Ascending aorta (tissue), 2 donors: ENCODE measurements around the gene TRPM7. TPM values are rescaled to one million over a fixed set of nuclear protein-coding genes. Genes with fewer than 3 reads are reported as not detected.

ENCODE experiments used
- DNase-seq, 2 donors: peaks; one replicate each; pipeline ENCODE4 v3.0.0-alpha.2; 2019; ENCODE audit warnings: low spot score in 2 of 2
- H3K27ac ChIP-seq, 2 donors: fragments of 200-600 bp; sonication (generic); one replicate each; pipeline ENCODE4 v1.5.1; 2016 to 2017; ENCODE audit warnings: mild to moderate bottlenecking in 1 of 2
- H3K27me3 ChIP-seq: fragments of 200-600 bp; sonication (generic); one replicate; pipeline ENCODE4 v1.5.1; 2017
- H3K36me3 ChIP-seq, 2 donors: fragments of 200-600 bp; sonication (generic); one replicate each; pipeline ENCODE4 v1.5.1; 2016
- H3K4me1 ChIP-seq, 2 donors: fragments of 200-600 bp; sonication (generic); one replicate each; pipeline ENCODE4 v1.5.1; 2016 to 2017; ENCODE audit warnings: mild to moderate bottlenecking in 1 of 2
- H3K4me3 ChIP-seq, 2 donors: fragments of 200-600 bp; sonication (generic); one replicate each; pipeline ENCODE4 v1.5.1; 2016 to 2017; ENCODE audit warnings: mild to moderate bottlenecking in 1 of 2
- H3K9me3 ChIP-seq, 2 donors: fragments of 200-600 bp; sonication (generic); one replicate each; pipeline ENCODE4 v1.5.1; 2016
- intact Hi-C: fragments of 100-400 bp; cut with DNase I; formaldehyde crosslinking; loops from one replicate; pipeline ENCODE4 v1.15.1; 2023
- total RNA-seq: library from RNA; depleted of rRNA; stranded (reverse); fragments of >200 nt; gene quantifications from one replicate; pipeline ENCODE4 v1.1.0, GENCODE V29; 2016
- TF ChIP-seq, protein P1 (sequence below), 3 experiments: fragments of 200-600 bp in 2 of 3; fragments of 450-650 bp in 1 of 3; sonication (generic) in 2 of 3; IDR thresholded peaks; one replicate each; pipeline ENCODE4 v1.5.1; 2016 to 2019; ENCODE audit warnings: antibody characterized with exemption in 3 of 3, mild to moderate bottlenecking in 1 of 3, moderate library complexity in 1 of 3

TRPM7 gene
- total RNA-seq, 1 donor from 2014 or later = 24.1 TPM

DNA sequence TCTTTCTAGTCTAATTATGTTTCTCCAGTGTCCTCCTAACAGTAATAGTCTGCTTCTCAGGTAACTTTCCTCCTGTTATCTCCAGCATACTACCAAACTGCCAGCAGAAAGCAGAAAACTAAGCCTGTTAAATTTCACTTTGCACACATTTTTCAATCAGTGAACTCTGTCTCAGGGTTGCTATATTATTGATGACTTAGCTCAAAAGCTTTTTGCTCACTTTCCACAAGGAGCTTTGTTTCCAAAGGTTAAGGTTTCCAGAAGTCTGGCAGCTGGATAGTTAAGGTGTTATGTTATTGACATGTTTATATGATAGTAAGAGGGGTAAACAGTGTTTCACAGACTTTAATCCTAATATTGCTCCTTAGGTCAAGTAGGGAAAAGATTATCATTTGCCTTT, 5.1 kb downstream of the TRPM7 start:
- intact Hi-C loops = no loop called here
- peaks cover 0 to 18% of the 10 kb centered on the region in 2 donors for H3K4me1 ChIP-seq
- no peaks in the 10 kb centered on the region for H3K9me3 ChIP-seq
- no peak overlapping the region for H3K27ac ChIP-seq
- no peak for DNase-seq
- no peak overlapping the region for H3K4me3 ChIP-seq
- peaks cover 0 to 4% of the 10 kb centered on the region in 2 donors for H3K36me3 ChIP-seq
- no peaks in the 10 kb centered on the region for H3K27me3 ChIP-seq
- TF ChIP-seq, protein P1, sequence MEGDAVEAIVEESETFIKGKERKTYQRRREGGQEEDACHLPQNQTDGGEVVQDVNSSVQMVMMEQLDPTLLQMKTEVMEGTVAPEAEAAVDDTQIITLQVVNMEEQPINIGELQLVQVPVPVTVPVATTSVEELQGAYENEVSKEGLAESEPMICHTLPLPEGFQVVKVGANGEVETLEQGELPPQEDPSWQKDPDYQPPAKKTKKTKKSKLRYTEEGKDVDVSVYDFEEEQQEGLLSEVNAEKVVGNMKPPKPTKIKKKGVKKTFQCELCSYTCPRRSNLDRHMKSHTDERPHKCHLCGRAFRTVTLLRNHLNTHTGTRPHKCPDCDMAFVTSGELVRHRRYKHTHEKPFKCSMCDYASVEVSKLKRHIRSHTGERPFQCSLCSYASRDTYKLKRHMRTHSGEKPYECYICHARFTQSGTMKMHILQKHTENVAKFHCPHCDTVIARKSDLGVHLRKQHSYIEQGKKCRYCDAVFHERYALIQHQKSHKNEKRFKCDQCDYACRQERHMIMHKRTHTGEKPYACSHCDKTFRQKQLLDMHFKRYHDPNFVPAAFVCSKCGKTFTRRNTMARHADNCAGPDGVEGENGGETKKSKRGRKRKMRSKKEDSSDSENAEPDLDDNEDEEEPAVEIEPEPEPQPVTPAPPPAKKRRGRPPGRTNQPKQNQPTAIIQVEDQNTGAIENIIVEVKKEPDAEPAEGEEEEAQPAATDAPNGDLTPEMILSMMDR (IDR thresholded peaks at IDR 0.05) = no peak

DNA sequence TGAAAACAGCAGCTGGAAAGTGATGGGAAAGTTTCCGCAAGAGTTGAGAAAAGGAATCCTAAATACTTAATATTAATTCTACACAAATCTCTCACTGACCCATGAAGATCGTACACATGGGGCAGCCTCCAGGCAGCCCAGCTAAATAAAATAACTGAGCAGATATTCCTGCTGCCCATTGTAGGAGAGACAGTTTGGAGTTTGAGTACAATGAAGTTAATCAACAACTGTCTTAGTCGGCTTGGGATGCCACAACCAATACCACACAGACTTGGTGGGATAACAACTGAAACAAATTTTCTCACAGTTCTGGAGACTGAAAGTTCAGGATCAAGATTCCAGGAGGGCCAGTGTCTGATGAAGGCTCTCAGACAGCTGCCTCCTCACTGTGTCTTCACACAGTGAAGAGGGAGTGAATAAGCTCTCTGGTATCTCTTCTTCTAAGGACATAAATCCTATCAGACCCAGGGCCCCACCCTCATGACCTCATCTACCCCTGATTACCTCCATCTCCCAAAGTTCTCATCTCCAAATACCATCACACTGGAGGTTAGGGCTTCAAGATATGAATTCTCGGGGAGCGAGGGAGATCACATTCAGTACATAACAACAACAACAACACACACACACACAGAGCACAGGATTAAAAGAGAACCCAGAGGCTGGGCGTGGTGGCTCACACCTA, 9.7 kb downstream of the TRPM7 start:
- Histone ChIP-seq H3K9me3 (no peaks in the 10 kb centered on the region), H3K4me3 (no peak overlapping the region), H3K27ac (no peak overlapping the region), H3K36me3 (peaks cover 0 to 9% of the 10 kb centered on the region in 2 donors), H3K27me3 (no peaks in the 10 kb centered on the region), H3K4me1 (no peaks in the 10 kb centered on the region)
- TF ChIP-seq, protein P1 (IDR thresholded peaks at IDR 0.05) = no peak
- intact Hi-C loops = no loop called here
- no peak for DNase-seq

DNA sequence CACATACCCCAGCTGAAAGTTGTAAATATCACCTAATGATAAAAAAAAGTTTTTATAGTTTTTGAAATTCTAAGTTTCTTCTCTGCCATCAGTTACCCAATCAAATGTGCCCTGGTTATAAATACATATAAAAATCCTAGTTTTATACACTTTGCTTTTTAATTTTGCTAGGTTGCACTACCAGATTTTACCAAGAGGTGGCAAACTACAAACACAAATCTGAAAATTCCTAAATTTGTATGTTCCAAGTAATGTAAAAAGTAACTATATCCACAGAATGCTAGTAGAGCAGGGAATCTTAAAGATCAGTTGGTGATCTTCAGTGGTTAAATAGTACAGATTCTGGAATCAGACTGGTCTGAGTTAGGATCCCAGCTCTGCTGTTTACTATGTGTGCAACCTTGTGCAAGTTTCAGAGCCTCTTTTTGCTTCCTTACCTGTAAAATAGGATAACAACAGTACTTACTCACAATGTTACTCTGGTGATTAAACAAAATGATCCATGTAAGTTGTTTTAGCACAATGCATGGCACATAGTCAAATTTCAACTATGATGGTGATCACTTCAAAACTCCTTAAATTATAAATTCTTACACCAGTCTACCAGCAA, 11.0 kb downstream of the TRPM7 start:
- Histone ChIP-seq H3K9me3 (no peaks in the 10 kb centered on the region), H3K27me3 (no peaks in the 10 kb centered on the region), H3K4me3 (no peak overlapping the region), H3K36me3 (peaks cover 0 to 9% of the 10 kb centered on the region in 2 donors), H3K27ac (no peak overlapping the region), H3K4me1 (no peaks in the 10 kb centered on the region)
- no peak for DNase-seq
- intact Hi-C loops = loop anchor here (1.0 kb wide), 3 partner anchors 11 to 233 kb away; partner anchors contain the start of genes AP4E1 and TRPM7
- TF ChIP-seq, protein P1 (IDR thresholded peaks at IDR 0.05) = peak; percentile 55 to 83 (median 76)

DNA sequence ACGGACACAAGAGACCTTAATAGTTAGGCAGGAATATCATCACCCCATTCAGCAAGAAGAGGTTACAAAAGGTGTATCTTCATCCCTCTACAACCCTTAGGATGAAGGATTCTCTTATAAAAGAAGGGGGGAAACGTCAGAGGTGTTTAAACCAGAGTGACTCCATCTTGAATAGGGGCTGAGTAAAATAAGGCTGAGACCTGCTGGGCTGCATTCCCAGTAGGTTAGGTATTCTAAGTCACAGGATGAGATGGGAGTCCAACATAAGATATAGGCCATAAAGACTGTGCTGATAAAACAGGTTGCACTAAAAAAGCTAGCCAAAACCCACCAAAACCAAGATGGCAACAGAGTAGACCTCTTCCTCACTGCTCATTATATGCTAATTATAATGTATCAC, 16.5 kb downstream of the TRPM7 start:
- Histone ChIP-seq H3K27ac (no peak overlapping the region), H3K4me1 (no peaks in the 10 kb centered on the region), H3K4me3 (no peak overlapping the region), H3K9me3 (no peaks in the 10 kb centered on the region), H3K27me3 (no peaks in the 10 kb centered on the region), H3K36me3 (peaks cover 0 to 9% of the 10 kb centered on the region in 2 donors)
- DNase-seq = no peak
- TF ChIP-seq, protein P1 (IDR thresholded peaks at IDR 0.05) = no peak
- intact Hi-C loops = no loop called here

DNA sequence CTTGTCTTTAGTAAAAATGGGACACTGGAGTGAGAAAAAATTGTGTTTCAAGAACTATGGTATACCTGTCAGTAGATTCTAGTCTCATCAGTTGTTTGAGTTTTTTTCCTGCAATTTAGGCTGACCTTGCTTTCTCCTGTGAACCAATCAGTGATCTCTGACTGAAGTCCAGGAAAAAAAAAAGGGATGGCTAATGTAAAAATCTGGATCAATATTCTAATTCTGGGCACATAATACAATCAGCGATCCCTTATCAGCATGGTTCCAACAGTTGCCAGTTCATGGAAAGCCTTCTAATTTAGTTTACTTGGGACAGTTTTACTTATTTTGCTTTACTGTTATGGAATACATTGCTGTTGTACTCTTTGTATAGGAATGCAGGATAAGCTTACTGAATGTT, 17.0 kb downstream of the TRPM7 start:
- no peak overlapping the region for H3K4me3 ChIP-seq
- TF ChIP-seq, protein P1 (IDR thresholded peaks at IDR 0.05) = no peak
- DNase-seq = no peak

More for the DNA sequence above, 17.0 kb downstream of the TRPM7 start:
- Histone ChIP-seq H3K9me3 (no peaks in the 10 kb centered on the region), H3K27ac (no peak overlapping the region), H3K4me1 (no peaks in the 10 kb centered on the region), H3K27me3 (no peaks in the 10 kb centered on the region), H3K36me3 (peaks cover 0 to 9% of the 10 kb centered on the region in 2 donors)
- intact Hi-C loops = no loop called here
